Thoracic aorta (tissue), 2 donors: ENCODE data around the gene NPEPPS. TPM values are rescaled to one million over a fixed set of nuclear protein-coding genes. Genes with fewer than 3 reads are reported as not detected.

Experiments
- ATAC-seq: fragments of 150-250 bp; one replicate; pipeline ENCODE4 v1.8.0; 2017; ENCODE audit warnings: low read depth; ENCODE audit not compliant: insufficient number of reproducible peaks, low FRiP score
- DNase-seq: peaks from one replicate; pipeline ENCODE4 v3.0.0-alpha.2; 2020; ENCODE audit warnings: low spot score
- H3K27ac ChIP-seq, 2 donors: fragments of 200-600 bp; sonication (generic); 1 replicate in 1 of 2; 2 replicates in 1 of 2; pipeline ENCODE4 v1.5.1; 2016; ENCODE audit warnings: mild to moderate bottlenecking in 2 of 2, moderate library complexity in 2 of 2
- H3K27me3 ChIP-seq: fragments of 200-600 bp; sonication (generic); replicated peaks from 2 replicates; pipeline ENCODE4 v1.6.0; 2016; ENCODE audit warnings: mild to moderate bottlenecking; ENCODE audit not compliant: insufficient read depth
- H3K36me3 ChIP-seq: fragments of 200-600 bp; sonication (generic); one replicate; pipeline ENCODE4 v1.5.1; 2016
- H3K4me1 ChIP-seq, 2 donors: fragments of 200-600 bp; sonication (generic); 1 replicate in 1 of 2; 2 replicates in 1 of 2; pipeline versions ENCODE4 v1.5.1 to v1.6.0; 2016; ENCODE audit warnings: low read depth in 2 of 2, mild to moderate bottlenecking in 1 of 2; ENCODE audit not compliant: control insufficient read depth in 1 of 2
- H3K4me3 ChIP-seq: fragments of 200-600 bp; sonication (generic); 2 replicates; pipeline ENCODE4 v1.5.1; 2016; ENCODE audit warnings: mild to moderate bottlenecking
- H3K9me3 ChIP-seq: fragments of 200-600 bp; sonication (generic); 2 replicates; pipeline ENCODE4 v1.5.1; 2016
- CTCF ChIP-seq: fragments of 200-600 bp; sonication (generic); IDR thresholded peaks from one replicate; pipeline ENCODE4 v1.5.1; 2019; ENCODE audit warnings: antibody characterized with exemption
- total RNA-seq, 2 donors: library from RNA; depleted of rRNA; stranded (reverse); fragments of >200 nt; gene quantifications; one replicate each; pipeline versions ENCODE4 v1.1.0 to v1.2.3, GENCODE V29; 2016

Gene NPEPPS
- total RNA-seq, 2 donors from 2014 or later: 135 to 138 TPM

- Histone ChIP-seq H3K4me1 (no peaks in the 10 kb centered on the region), H3K27ac (no peak overlapping the region), H3K27me3 (no peaks in the 10 kb centered on the region), H3K9me3 (no peaks in the 10 kb centered on the region), H3K36me3 (peaks cover 6% of the 10 kb centered on the region), H3K4me3 (no peak overlapping the region)
- no peak for ATAC-seq
- no peak for DNase-seq
- TF ChIP-seq CTCF: no peak
Measured at GRCh38 chr17:47628014-47628566, 97.2 kb downstream of the NPEPPS start.

- H3K27ac ChIP-seq: no peak overlapping the region
- H3K27me3 ChIP-seq: no peaks in the 10 kb centered on the region
- DNase-seq (no peak), ATAC-seq (no peak)
- H3K9me3 ChIP-seq: no peaks in the 10 kb centered on the region
- TF ChIP-seq CTCF: no peak
- H3K4me3 ChIP-seq: no peak overlapping the region
- no peaks in the 10 kb centered on the region for H3K4me1 ChIP-seq
- H3K36me3 ChIP-seq: peaks cover 3% of the 10 kb centered on the region
Measured at GRCh38 chr17:47629826-47630225, 98.9 kb downstream of the NPEPPS start.

GRCh38 chr17:47630614-47631013, 99.7 kb downstream of the NPEPPS start:
- ATAC-seq: no peak
- no peak for DNase-seq
- Histone ChIP-seq H3K27me3 (no peaks in the 10 kb centered on the region), H3K27ac (no peak overlapping the region), H3K36me3 (no peaks in the 10 kb centered on the region), H3K9me3 (no peaks in the 10 kb centered on the region), H3K4me3 (no peak overlapping the region), H3K4me1 (no peaks in the 10 kb centered on the region)
- TF ChIP-seq CTCF: no peak

- DNase-seq: no peak
- no peaks in the 10 kb centered on the region for H3K9me3 ChIP-seq
- H3K27ac ChIP-seq: no peak overlapping the region
Measured at GRCh38 chr17:47632991-47633390, 102.1 kb downstream of the NPEPPS start.

GRCh38 chr17:47633996-47634395, 103.1 kb downstream of the NPEPPS start:
- Histone ChIP-seq H3K27ac (no peak overlapping the region), H3K36me3 (no peaks in the 10 kb centered on the region), H3K4me3 (no peak overlapping the region), H3K27me3 (no peaks in the 10 kb centered on the region), H3K9me3 (no peaks in the 10 kb centered on the region), H3K4me1 (no peaks in the 10 kb centered on the region)
- no peak for TF ChIP-seq CTCF
- DNase-seq: no peak
- ATAC-seq: no peak

More at GRCh38 chr17:47632991-47633390, 102.1 kb downstream of the NPEPPS start:
- Histone ChIP-seq H3K27me3 (no peaks in the 10 kb centered on the region), H3K4me1 (no peaks in the 10 kb centered on the region), H3K4me3 (no peak overlapping the region), H3K36me3 (no peaks in the 10 kb centered on the region)
- no peak for ATAC-seq
- no peak for TF ChIP-seq CTCF
